HG03521 (cell line): ENCODE measurements around the gene PLPPR1.

Source experiments
- ATAC-seq: cut with Tn5 transposase; IDR thresholded peaks from one replicate; pipeline ENCODE4 v1.9.1; 2021; ENCODE audit warnings: mild to moderate bottlenecking, moderate library complexity; ENCODE audit not compliant: unreplicated experiment

PLPPR1 gene

DNA sequence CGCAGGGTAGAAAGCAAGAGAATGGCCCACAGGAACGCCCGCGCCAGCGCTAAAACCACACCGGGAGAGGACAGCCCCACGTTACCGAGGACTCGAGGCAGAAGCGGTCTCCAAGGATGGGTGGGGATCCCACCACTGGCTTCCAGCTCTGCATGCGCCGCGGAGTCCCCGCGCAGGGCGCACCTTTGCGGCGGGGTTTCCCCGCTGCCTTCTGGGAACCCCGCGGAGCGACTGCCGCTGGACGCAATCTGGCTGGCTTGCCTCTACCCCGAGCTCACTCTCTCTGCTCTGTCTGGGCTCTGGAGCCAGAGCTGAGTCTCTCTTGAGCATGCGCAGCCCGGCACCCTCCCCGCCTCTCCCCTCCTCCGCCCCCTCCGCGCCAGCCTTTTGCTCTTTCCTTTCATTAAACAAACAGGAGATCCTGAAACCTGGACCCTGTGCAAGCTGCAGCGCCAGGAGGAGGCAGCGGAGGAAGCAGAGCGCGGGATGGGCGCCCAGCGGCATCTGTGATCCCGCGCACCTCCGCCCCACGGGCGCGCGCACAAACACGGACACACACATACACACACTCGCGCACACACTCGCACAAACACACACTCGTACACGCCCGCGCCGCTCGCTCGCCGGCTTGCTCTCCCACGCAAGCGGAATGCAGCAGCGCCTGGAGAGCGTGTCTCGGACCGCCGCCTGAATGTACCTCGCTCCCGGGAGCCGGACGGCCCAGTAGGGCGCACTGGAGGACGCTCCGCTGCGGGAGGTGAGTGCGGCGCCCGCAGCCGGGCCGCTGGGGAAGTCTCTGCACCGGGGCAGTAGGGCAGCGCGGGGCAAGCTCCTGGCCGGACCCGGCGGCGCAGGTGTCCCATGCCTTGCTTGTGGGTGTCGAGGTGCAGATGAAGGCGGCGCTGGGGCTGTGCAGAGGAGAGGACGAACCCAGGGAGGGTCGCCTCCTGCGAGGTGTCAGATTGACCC is at the start of gene PLPPR1:
PLPPR1 (plus strand) TSS at position 382 of the 969 bp plus-strand sequence.
- ATAC-seq: no peak

DNA sequence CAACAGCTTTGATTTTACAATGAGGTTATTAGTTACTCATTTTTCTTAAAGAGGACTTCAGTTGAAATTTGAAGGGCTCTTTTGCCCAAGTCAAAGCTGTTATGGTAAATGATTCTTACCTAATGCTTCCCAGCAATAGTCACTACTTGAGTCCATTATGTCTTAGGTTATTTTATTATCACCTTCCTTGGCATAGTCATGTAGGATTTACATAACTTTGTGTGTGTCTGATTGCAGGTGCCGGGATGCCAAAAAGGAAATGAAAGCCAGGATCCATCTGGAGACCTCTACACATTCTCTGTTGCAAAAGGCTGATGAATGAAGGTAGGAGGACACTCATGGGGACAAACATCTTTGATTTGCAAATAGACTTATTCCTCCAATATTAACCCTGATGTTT is 38.8 kb upstream of the PLPPR1 start:
- ATAC-seq: no peak

- ATAC-seq: no peak
These were observed 37.7 kb upstream of the PLPPR1 start for GRCh38 chr9:100990605-100991381.

GRCh38 chr9:100992632-100993031 is 35.9 kb upstream of the PLPPR1 start:
- no peak for ATAC-seq

- no peak for ATAC-seq
These were observed 28.5 kb upstream of the PLPPR1 start for GRCh38 chr9:100999906-101000544.

DNA sequence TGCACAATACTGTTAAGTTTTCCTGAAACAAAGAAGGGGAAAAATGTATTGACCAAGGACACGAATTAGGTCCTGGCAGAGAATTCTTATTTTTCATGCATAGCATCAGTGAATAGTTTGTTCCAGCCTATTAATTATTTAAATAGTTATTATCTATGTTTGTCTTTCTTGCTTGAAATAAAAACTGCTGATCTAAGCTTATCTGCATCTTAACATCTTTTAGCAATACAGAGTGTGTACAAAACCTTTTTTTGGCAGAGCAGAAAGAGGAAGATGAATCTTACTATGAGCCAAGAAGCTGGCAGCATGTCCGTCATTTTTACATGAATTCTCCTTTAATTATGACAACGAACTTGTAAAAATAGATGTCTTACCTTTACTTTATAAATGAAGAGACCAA is 23.3 kb upstream of the PLPPR1 start:
- no peak for ATAC-seq

DNA sequence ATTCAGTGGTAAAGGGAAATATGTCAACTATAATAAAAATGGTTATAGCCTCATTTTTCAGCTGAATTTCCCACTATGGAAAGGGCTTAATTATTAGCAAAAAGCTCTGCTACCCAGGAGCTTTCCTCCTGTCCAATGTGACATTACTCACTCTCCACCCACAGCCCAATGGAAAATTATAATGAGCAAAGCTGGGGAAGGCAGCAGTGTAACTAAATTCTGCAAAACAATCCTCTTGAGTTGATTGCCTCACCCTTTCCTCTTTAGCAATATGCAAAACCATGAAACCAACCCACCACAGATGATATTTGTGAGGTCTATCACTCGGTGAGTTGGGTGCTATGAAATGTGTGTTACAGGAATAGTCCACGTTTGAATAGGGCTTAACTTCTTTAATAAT is 14.0 kb upstream of the PLPPR1 start:
- ATAC-seq: no peak

- ATAC-seq: no peak
These were observed 10.1 kb upstream of the PLPPR1 start for GRCh38 chr9:101018467-101018866.

- no peak for ATAC-seq
These were observed 5.8 kb upstream of the PLPPR1 start for GRCh38 chr9:101022704-101023103.

DNA sequence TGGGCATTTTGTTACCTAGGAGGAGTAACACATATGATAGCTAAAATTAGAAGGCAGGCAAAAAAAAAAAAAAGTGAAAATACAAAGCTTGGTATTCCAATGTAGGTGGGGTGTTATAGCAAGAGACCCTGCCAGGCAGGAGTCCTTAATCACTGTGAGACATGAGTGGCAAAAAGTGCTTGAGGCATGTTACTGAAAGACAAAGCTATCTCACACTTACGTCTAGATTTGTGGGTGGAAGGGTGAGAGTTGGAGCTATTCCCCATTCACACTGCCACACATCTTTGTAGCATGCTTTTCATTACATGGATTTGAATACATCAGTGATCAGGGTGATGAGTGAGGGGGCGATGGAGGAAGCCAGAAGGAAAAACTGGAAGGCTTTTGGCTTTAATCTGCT is 2.6 kb upstream of the PLPPR1 start:
- no peak for ATAC-seq

GRCh38 chr9:101026824-101027223 is 1.7 kb upstream of the PLPPR1 start:
- ATAC-seq: no peak

DNA sequence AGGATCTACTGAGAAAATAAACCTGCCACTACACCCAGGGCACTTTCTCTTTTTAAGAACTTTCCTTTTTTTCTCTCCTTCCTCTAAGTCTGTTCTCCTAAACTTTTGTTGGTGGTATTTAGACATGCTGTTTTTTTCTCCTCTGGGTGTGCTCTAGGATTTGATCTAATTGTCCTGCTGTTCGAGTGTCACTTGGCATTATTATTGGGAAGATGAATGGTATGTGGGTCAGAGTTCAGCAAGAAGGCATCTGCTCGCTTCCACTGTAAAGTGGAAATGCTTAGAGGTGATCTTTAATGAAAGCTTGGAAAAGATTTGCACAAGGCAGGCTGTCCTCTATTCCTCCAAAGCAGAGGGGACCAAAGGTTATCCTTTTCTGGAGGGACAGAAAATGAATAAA is 1.3 kb upstream of the PLPPR1 start:
- no peak for ATAC-seq

DNA sequence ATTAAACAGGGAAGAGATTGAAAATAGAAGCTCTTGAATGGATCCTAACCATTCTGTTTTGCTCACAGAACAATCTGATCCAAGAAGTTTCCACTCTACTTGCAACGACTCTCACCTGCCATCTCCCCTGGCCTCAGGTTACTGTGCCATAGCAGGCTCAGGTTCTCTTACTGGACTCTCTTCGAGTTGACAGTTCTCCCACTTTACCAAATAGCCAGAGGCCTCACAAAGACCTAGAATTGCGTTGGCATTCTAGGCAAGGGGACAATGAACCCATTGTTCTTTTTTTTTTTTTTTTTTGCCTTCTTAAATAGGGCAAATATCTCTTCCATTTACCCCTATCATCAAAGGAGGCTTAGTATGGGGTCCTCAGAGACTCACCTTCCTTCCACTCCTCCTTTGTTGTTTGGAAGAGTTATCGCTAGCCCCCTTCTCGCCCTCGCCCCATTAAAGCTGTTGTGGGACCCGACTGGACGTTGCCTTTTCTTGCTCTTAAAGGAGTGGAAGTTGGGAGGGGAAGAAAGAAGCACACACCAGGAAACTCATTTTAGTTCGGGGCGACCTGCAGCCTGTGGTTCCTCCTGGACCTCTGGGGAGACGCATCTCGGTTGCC is 688 bp upstream of the PLPPR1 start:
- ATAC-seq: no peak

- no peak for ATAC-seq
These were observed 973 bp downstream of the PLPPR1 start for GRCh38 chr9:101029315-101030085.

GRCh38 chr9:101030086-101030391 is 1.5 kb downstream of the PLPPR1 start:
- ATAC-seq: no peak

DNA sequence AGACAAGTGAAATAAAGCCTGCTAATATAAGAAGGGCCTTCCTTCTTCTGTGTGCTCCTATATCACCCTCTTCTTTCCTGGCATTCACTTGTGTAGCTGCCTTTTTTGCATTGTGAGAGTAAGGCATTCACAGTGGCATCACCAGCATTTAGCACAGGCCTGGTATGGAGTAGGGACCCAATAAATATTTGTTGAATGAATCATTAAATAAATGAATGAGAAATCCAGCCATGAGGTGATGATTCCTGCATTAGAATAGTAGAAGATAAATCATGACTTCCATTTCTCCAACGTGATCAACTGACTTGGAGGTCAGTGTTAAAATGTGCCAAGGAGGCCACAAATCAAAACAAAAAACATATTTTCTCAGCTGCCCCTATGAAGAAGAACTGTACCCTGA is 3.9 kb downstream of the PLPPR1 start:
- no peak for ATAC-seq

DNA sequence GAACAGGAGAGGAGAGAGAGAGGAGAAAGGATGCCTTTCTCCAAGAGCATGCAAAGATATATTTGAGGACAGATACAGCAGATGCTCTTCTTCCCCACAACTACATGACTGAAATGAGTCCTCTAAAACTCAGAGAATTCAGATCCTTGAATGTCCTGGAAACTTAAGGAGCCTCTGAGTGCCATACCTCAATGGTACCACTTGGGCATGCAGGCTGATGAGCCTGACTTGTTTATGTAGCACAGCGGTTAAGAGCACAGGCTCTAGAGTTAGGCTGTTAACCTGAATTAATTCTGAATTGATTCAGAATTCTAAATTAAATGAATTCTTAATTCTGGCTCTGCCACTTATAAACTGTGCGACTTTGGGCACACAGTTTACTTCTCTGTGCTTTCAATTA is 5.7 kb downstream of the PLPPR1 start:
- no peak for ATAC-seq

GRCh38 chr9:101035098-101035497 is 6.6 kb downstream of the PLPPR1 start:
- no peak for ATAC-seq

DNA sequence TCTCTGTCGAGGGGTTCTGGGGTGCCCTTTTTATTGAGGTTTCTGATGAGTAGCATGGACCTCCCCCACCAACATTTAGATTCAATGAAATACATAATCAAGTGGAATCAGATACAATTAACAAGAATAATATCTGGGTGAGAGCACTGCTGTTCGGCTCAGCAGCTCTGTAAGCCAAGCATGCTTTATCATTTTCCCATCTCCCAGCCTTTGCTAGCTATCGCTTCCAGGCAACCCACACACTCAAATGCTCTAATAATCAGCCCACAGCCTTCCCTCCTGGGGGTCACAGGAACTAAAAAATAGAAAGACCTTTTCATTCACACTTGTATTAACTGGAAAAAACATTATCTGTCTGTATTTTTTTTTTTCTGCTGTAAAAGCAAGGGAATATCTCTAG is 8.9 kb downstream of the PLPPR1 start:
- no peak for ATAC-seq

GRCh38 chr9:101038488-101038887 is 10.0 kb downstream of the PLPPR1 start:
- ATAC-seq: no peak
